ENCODE data around the gene ADM2. TPM values are rescaled to one million over a fixed set of nuclear protein-coding genes. Genes with fewer than 3 reads are reported as not detected.

Gene ADM2
- total and polyA plus RNA-seq, 2 of the 13 experiments (the other 11 are each of a cell fraction or from before 2014, with no cell fraction given), result 1.2 to 3.0 TPM

GRCh38 chr22:50474710-50475651 lies 6.4 kb upstream of the ADM2 start, which contains the start of gene SBF1 (continued):
- TF ChIP-seq ZNF235 (CRISPR knock-in tag; IDR thresholded peaks at IDR 0.05; ENCODE audit: borderline replicate concordance) (peak; percentile 60; the same call in 1 of the 2 replicates), SP5 (CRISPR knock-in tag; IDR thresholded peaks at IDR 0.05; ENCODE audit: borderline replicate concordance, low read depth) (0 out of 2 replicates have a peak, but pooled peaks have one; percentile 10), MIER3 (CRISPR knock-in tag; IDR thresholded peaks at IDR 0.05; ENCODE audit: borderline replicate concordance) (peak; percentile 36; the same call in 1 of the 2 replicates), KLF11 (CRISPR knock-in tag; IDR thresholded peaks at IDR 0.05) (no peak), ZNF251 (CRISPR knock-in tag; IDR thresholded peaks at IDR 0.05) (no peak), ARNT2 (CRISPR knock-in tag; IDR thresholded peaks at IDR 0.05; ENCODE audit: low read depth) (no peak), PRMT3 (CRISPR knock-in tag; IDR thresholded peaks at IDR 0.05; ENCODE audit: borderline replicate concordance, low read depth) (no peak), KDM5B (CRISPR knock-in tag; IDR thresholded peaks at IDR 0.05; ENCODE audit: borderline replicate concordance) (no peak), TAF1 (CRISPR knock-in tag; IDR thresholded peaks at IDR 0.05) (peak; percentile 76), SOX6 (IDR thresholded peaks at IDR 0.05) (no peak), SOX6 (CRISPR knock-in tag; IDR thresholded peaks at IDR 0.05) (peak; percentile 31; the same call in 1 of the 2 replicates), ZKSCAN1 (IDR thresholded peaks at IDR 0.05; ENCODE audit: low read length) (no peak), ZNF547 (CRISPR knock-in tag; IDR thresholded peaks at IDR 0.05) (no peak; the same call in 1 of the 2 replicates), HOXD1 (CRISPR knock-in tag; IDR thresholded peaks at IDR 0.05) (no peak), ZFY (CRISPR knock-in tag; IDR thresholded peaks at IDR 0.05) (peak; percentile 75), ZNF589 (CRISPR knock-in tag; conservative IDR thresholded peaks at IDR 0.05) (no peak), GABPB1 (CRISPR knock-in tag; IDR thresholded peaks at IDR 0.05) (peak; percentile 45; the same call in 1 of the 2 replicates), ARID4A (CRISPR knock-in tag; IDR thresholded peaks at IDR 0.05; ENCODE audit: borderline replicate concordance) (peak; percentile 56), ZNF564 (CRISPR knock-in tag; IDR thresholded peaks at IDR 0.05) (no peak), RFX5 (IDR thresholded peaks at IDR 0.05; ENCODE audit: low read depth, low read length) (no peak), ARNTL (CRISPR knock-in tag; IDR thresholded peaks at IDR 0.05) (no peak), RAD51 (IDR thresholded peaks at IDR 0.05; ENCODE audit: borderline replicate concordance) (no peak), NPAS2 (CRISPR knock-in tag; IDR thresholded peaks at IDR 0.05; ENCODE audit: borderline replicate concordance) (no peak)
- TF ChIP-seq, protein P1, sequence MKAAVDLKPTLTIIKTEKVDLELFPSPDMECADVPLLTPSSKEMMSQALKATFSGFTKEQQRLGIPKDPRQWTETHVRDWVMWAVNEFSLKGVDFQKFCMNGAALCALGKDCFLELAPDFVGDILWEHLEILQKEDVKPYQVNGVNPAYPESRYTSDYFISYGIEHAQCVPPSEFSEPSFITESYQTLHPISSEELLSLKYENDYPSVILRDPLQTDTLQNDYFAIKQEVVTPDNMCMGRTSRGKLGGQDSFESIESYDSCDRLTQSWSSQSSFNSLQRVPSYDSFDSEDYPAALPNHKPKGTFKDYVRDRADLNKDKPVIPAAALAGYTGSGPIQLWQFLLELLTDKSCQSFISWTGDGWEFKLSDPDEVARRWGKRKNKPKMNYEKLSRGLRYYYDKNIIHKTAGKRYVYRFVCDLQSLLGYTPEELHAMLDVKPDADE (CRISPR knock-in tag; IDR thresholded peaks at IDR 0.05), result no peak
- TF ChIP-seq, protein P2, sequence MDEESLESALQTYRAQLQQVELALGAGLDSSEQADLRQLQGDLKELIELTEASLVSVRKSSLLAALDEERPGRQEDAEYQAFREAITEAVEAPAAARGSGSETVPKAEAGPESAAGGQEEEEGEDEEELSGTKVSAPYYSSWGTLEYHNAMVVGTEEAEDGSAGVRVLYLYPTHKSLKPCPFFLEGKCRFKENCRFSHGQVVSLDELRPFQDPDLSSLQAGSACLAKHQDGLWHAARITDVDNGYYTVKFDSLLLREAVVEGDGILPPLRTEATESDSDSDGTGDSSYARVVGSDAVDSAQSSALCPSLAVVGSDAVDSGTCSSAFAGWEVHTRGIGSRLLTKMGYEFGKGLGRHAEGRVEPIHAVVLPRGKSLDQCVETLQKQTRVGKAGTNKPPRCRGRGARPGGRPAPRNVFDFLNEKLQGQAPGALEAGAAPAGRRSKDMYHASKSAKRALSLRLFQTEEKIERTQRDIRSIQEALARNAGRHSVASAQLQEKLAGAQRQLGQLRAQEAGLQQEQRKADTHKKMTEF (CRISPR knock-in tag; IDR thresholded peaks at IDR 0.05), result peak; percentile 51; the same call in 1 of the 2 replicates

Data from HepG2 (cell line).